Gastroesophageal sphincter (tissue), 3 donors: ENCODE data around the gene SYT1.

Experiments
- POLR2AphosphoS5 ChIP-seq: sonication (generic); formaldehyde crosslinking; IDR thresholded peaks from one replicate; pipeline ENCODE4 v1.6.1; 2017; ENCODE audit warnings: antibody characterized with exemption
- TF ChIP-seq, protein P1 (sequence below), 4 experiments: fragments of 200-600 bp in 2 of 4; fragments of 450-650 bp in 2 of 4; sonication (generic) in 1 of 4; IDR thresholded peaks; one replicate each; pipeline ENCODE4 v1.5.1; 2017 to 2019; ENCODE audit warnings: antibody characterized with exemption in 4 of 4, mild to moderate bottlenecking in 2 of 4, moderate library complexity in 2 of 4

DNA sequence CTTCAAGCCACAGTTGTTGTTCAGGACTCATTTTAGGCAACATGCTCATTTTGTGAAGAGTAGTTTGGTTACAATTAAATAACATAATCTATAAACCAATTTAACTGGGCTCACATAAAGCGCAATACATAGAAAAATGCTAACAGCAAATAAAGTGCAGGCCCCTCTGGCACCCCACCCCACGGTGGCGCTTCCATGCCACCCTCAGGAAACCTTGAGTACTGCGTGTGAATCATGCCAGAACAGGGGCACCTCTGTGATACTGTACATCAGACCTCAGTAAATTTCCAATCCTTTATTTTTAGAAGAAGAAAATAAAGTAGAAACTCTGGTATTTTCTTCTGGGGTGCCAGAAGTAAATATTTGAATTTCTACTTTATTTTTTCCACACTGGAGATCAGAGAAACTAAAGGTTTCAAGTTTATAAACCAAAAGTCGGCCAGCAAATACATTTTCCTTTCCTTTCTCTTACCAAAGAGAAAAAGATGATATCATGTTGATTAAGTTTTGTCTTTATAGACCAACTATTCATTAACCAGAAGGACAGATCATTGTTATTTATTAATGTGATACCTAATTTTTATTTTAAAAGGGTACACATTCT lies 509.4 kb downstream of the SYT1 start:
- TF ChIP-seq, protein P1, sequence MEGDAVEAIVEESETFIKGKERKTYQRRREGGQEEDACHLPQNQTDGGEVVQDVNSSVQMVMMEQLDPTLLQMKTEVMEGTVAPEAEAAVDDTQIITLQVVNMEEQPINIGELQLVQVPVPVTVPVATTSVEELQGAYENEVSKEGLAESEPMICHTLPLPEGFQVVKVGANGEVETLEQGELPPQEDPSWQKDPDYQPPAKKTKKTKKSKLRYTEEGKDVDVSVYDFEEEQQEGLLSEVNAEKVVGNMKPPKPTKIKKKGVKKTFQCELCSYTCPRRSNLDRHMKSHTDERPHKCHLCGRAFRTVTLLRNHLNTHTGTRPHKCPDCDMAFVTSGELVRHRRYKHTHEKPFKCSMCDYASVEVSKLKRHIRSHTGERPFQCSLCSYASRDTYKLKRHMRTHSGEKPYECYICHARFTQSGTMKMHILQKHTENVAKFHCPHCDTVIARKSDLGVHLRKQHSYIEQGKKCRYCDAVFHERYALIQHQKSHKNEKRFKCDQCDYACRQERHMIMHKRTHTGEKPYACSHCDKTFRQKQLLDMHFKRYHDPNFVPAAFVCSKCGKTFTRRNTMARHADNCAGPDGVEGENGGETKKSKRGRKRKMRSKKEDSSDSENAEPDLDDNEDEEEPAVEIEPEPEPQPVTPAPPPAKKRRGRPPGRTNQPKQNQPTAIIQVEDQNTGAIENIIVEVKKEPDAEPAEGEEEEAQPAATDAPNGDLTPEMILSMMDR (IDR thresholded peaks at IDR 0.05) = peak; percentile 16 to 65 (median 34)
- no peak for TF ChIP-seq POLR2AphosphoS5
